ENCODE data around the gene CAMK2D. TPM values are rescaled to one million over a fixed set of nuclear protein-coding genes. Genes with fewer than 3 reads are reported as not detected.

Gene CAMK2D
- total RNA-seq, 1 experiment from 2014 or later, result 15.4 TPM

- CTCF ChIA-PET, result no interaction called here
- peaks cover 11% of the 10 kb centered on the region for H3K9me3 ChIP-seq (ENCODE audit: low read length)
- intact Hi-C loops (cut with micrococcal nuclease), result no loop called here
Observed at GRCh38 chr4:113481820-113482219, 279.7 kb downstream of the CAMK2D start.

DNA sequence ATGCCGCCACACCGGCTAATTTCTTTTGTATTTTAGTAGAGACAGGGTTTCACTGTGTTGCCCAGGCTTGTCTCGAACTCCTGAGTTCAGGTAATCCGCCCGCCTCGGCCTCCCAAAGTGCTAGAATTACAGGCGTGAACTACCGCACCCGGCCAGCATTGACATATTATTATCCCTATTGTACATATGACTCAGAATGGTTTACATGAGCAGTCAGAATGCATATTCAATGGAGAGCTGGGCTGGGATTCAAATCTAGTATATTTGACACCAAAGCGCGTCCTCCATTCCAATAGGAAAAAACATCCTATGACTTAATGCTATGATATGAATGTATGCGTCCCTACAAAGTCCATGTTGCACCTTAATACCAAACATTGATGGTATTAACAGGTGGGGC is 281.4 kb downstream of the CAMK2D start:
- intact Hi-C loops (cut with micrococcal nuclease), result no loop called here
- Histone ChIP-seq H3K79me2 (ENCODE audit: low read length) (no peaks in the 10 kb centered on the region), H3K9ac (ENCODE audit: low read length) (no peak overlapping the region), H3K27me3 (ENCODE audit: low read length) (no peaks in the 10 kb centered on the region), H3K4me3 (ENCODE audit: low read length) (no peak overlapping the region), H3K9me2 (replicated peaks; ENCODE audit: low read length) (no peaks in the 10 kb centered on the region), H3K4me1 (ENCODE audit: insufficient read depth, low read length) (no peaks in the 10 kb centered on the region), H3K27ac (ENCODE audit: low read length) (no peak overlapping the region), H3K4me2 (ENCODE audit: low read length) (no peak overlapping the region), H3F3A (ENCODE audit: low read length, unreplicated experiment) (no peaks in the 10 kb centered on the region), H2AFZ (ENCODE audit: low read length) (no peak overlapping the region), H3K36me3 (ENCODE audit: low read depth, low read length) (peaks cover 24% of the 10 kb centered on the region; the same call in 1 of the 2 replicates), H4K20me1 (ENCODE audit: low read length) (no peaks in the 10 kb centered on the region), H3K9me3 (ENCODE audit: low read length) (peaks cover 13% of the 10 kb centered on the region)
- no peak for TF ChIP-seq EZH2 (IDR thresholded peaks at IDR 0.05; ENCODE audit: low read length, unreplicated experiment)
- TF ChIP-seq EZH2phosphoT487 (IDR thresholded peaks at IDR 0.05; ENCODE audit: borderline replicate concordance, low read length), result no peak
- no peak for TF ChIP-seq CTCF (conservative IDR thresholded peaks at IDR 0.05; ENCODE audit: low read depth, low read length)
- BruUV-seq (replicated peaks), result no TSS peak
- ATAC-seq (no peak), DNase-seq (no peak)
- CTCF ChIA-PET, result no interaction called here
- POLR2A ChIA-PET (ENCODE audit: unreplicated experiment), result no interaction called here

More at GRCh38 chr4:113481820-113482219, 279.7 kb downstream of the CAMK2D start:
- BruUV-seq (replicated peaks), result no TSS peak
- POLR2A ChIA-PET (ENCODE audit: unreplicated experiment), result no interaction called here
- Histone ChIP-seq H2AFZ (ENCODE audit: low read length) (no peak overlapping the region), H4K20me1 (ENCODE audit: low read length) (no peaks in the 10 kb centered on the region), H3K4me3 (ENCODE audit: low read length) (no peak overlapping the region), H3K9ac (ENCODE audit: low read length) (no peak overlapping the region), H3K27me3 (ENCODE audit: low read length) (no peaks in the 10 kb centered on the region), H3K27ac (ENCODE audit: low read length) (no peak overlapping the region), H3K9me2 (replicated peaks; ENCODE audit: low read length) (no peaks in the 10 kb centered on the region), H3K4me1 (ENCODE audit: insufficient read depth, low read length) (no peaks in the 10 kb centered on the region), H3F3A (ENCODE audit: low read length, unreplicated experiment) (no peaks in the 10 kb centered on the region), H3K79me2 (ENCODE audit: low read length) (no peaks in the 10 kb centered on the region), H3K36me3 (ENCODE audit: low read depth, low read length) (peaks cover 18% of the 10 kb centered on the region; the same call in 1 of the 2 replicates), H3K4me2 (ENCODE audit: low read length) (no peak overlapping the region)
- TF ChIP-seq EZH2phosphoT487 (IDR thresholded peaks at IDR 0.05; ENCODE audit: borderline replicate concordance, low read length) (no peak), EZH2 (IDR thresholded peaks at IDR 0.05; ENCODE audit: low read length, unreplicated experiment) (no peak), CTCF (conservative IDR thresholded peaks at IDR 0.05; ENCODE audit: low read depth, low read length) (no peak)
- ATAC-seq (no peak), DNase-seq (no peak)

- intact Hi-C loops (cut with micrococcal nuclease), result no loop called here
- CTCF ChIA-PET, result no interaction called here
- Histone ChIP-seq H3K9me2 (replicated peaks; ENCODE audit: low read length) (no peaks in the 10 kb centered on the region), H3K4me3 (ENCODE audit: low read length) (no peak overlapping the region), H3K9me3 (ENCODE audit: low read length) (peaks cover 13% of the 10 kb centered on the region), H2AFZ (ENCODE audit: low read length) (no peak overlapping the region), H3K27ac (ENCODE audit: low read length) (no peak overlapping the region), H4K20me1 (ENCODE audit: low read length) (no peaks in the 10 kb centered on the region), H3K4me1 (ENCODE audit: insufficient read depth, low read length) (no peaks in the 10 kb centered on the region), H3K9ac (ENCODE audit: low read length) (no peak overlapping the region), H3K79me2 (ENCODE audit: low read length) (no peaks in the 10 kb centered on the region), H3F3A (ENCODE audit: low read length, unreplicated experiment) (no peaks in the 10 kb centered on the region), H3K36me3 (ENCODE audit: low read depth, low read length) (peaks cover 24% of the 10 kb centered on the region; the same call in 1 of the 2 replicates), H3K27me3 (ENCODE audit: low read length) (no peaks in the 10 kb centered on the region), H3K4me2 (ENCODE audit: low read length) (no peak overlapping the region)
- no peak for TF ChIP-seq EZH2phosphoT487 (IDR thresholded peaks at IDR 0.05; ENCODE audit: borderline replicate concordance, low read length)
- TF ChIP-seq CTCF (conservative IDR thresholded peaks at IDR 0.05; ENCODE audit: low read depth, low read length), result no peak
- TF ChIP-seq EZH2 (IDR thresholded peaks at IDR 0.05; ENCODE audit: low read length, unreplicated experiment), result no peak
- ATAC-seq (no peak), DNase-seq (no peak)
- no TSS peak for BruUV-seq (replicated peaks)
- POLR2A ChIA-PET (ENCODE audit: unreplicated experiment), result interaction anchor here (0.6 kb wide), 1 partner anchor 59 kb away, joined by 9 read pairs; no protein-coding TSS in a partner anchor
Observed at GRCh38 chr4:113478032-113478431, 283.5 kb downstream of the CAMK2D start.
